HCT116 (cell line): ENCODE measurements around the gene VPS33B. TPM values are rescaled to one million over a fixed set of nuclear protein-coding genes. Genes with fewer than 3 reads are reported as not detected.
"Not testable (repeated sequence)": the region's sequence is repeated elsewhere in the genome, so short reads cannot be mapped to it uniquely, and the experiment has no call there.

Source experiments
- ATAC-seq: fragments of 200-7000 bp; cut with Tn5 transposase; 2 replicates; pipeline ENCODE4 v1.9.1; 2020; ENCODE audit warnings: mild to moderate bottlenecking, moderate library complexity
- BruUV-seq: library from RNA; stranded (reverse); fragments of 400-500 nt; replicated peaks from 2 replicates; lab custom pipeline; 2021; lab: Mats Ljungman, UMichigan
- CTCF ChIA-PET: fragments of 300-600 bp; sonication (Branson Sonifier 250); formaldehyde crosslinking; loops from one replicate; lab custom pipeline; 2021; ENCODE audit warnings: antibody characterized with exemption; lab: Charles Lee
- POLR2A ChIA-PET: fragments of 300-600, 350-600 bp; sonication (Branson Sonifier 250); formaldehyde crosslinking; loops from one replicate; lab custom pipeline; 2021; ENCODE audit warnings: antibody characterized with exemption; lab: Charles Lee
- RAD21 ChIA-PET, 2 experiments: fragments of 300-600 bp; sonication (Branson Sonifier 250); formaldehyde crosslinking; loops; one replicate each; lab custom pipeline; 2023; ENCODE audit warnings: low total read pairs in 2 of 2; ENCODE audit not compliant: uncharacterized antibody in 2 of 2, unreplicated experiment in 2 of 2, low non-redundant PET in 1 of 2; lab: Charles Lee
- DNase-seq: peaks from one replicate; pipeline ENCODE4 v3.0.0-alpha.2; 2010; ENCODE audit warnings: low read depth, low spot score
- H2AFZ ChIP-seq: fragments of 200-600 bp; shearing (Covaris generic), sonication (generic); 2 replicates; pipeline ENCODE4 v1.6.1; 2017; ENCODE audit warnings: low read depth, mixed run types, mixed read lengths, antibody characterized with exemption, low read length; ENCODE audit not compliant: poor library complexity, severe bottlenecking
- H3K27ac ChIP-seq: 2 replicates; pipeline ENCODE4 v1.5.1; 2012; ENCODE audit warnings: low read depth, low read length
- H3K27me3 ChIP-seq: fragments of 200-600 bp; sonication (generic); 2 replicates; pipeline ENCODE4 v1.6.1; 2016; ENCODE audit warnings: mixed run types, low read length, mixed read lengths; ENCODE audit not compliant: insufficient read depth
- H3K36me3 ChIP-seq, 2 experiments: fragments of 200-500 bp in 1 of 2; fragments of 200-600 bp in 1 of 2; sonication (Bioruptor generic) in 1 of 2; sonication (generic) in 1 of 2; 2 replicates each; pipeline versions ENCODE4 v1.5.1 to v1.6.1; 2014 to 2016; ENCODE audit warnings: low read length in 2 of 2, inconsistent platforms in 1 of 2, mixed read lengths in 1 of 2, mixed run types in 1 of 2; ENCODE audit not compliant: insufficient read depth in 2 of 2, control insufficient read depth in 1 of 2
- H3K4me1 ChIP-seq, 2 experiments: fragments of 200-600 bp in 1 of 2; sonication (generic) in 1 of 2; 2 replicates each; pipeline versions ENCODE4 v1.5.1 to v1.6.1; 2012 to 2017; ENCODE audit warnings: low read length in 2 of 2, inconsistent platforms in 1 of 2, mild to moderate bottlenecking in 1 of 2, mixed read lengths in 1 of 2, mixed run types in 1 of 2, moderate library complexity in 1 of 2; ENCODE audit not compliant: insufficient read depth in 2 of 2, control insufficient read depth in 1 of 2
- H3K4me2 ChIP-seq: fragments of 200-600 bp; sonication (generic); 2 replicates; pipeline ENCODE4 v1.6.1; 2017; ENCODE audit warnings: mixed run types, low read length, mixed read lengths
- H3K4me3 ChIP-seq, 2 experiments: fragments of 200-600 bp in 1 of 2; sonication (generic) in 1 of 2; replicated peaks in 1 of 2; 2 replicates each; pipeline ENCODE4 v1.5.1; 2011 to 2016; ENCODE audit warnings: low read length in 2 of 2, control low read depth in 1 of 2, low read depth in 1 of 2, mild to moderate bottlenecking in 1 of 2, mixed read lengths in 1 of 2, mixed run types in 1 of 2
- H3K79me2 ChIP-seq: fragments of 200-600 bp; sonication (generic); 2 replicates; pipeline ENCODE4 v1.6.1; 2017; ENCODE audit warnings: mild to moderate bottlenecking, mixed run types, low read length, moderate library complexity, mixed read lengths; ENCODE audit not compliant: insufficient read depth
- H3K9ac ChIP-seq: fragments of 200-600 bp; sonication (generic); 2 replicates; pipeline ENCODE4 v1.6.1; 2016; ENCODE audit warnings: low read length, mixed read lengths
- H3K9me2 ChIP-seq: fragments of 200-600 bp; sonication (generic), shearing (Covaris generic); 2 replicates; pipeline ENCODE4 v1.6.1; 2017; ENCODE audit warnings: mixed run types, mild to moderate bottlenecking, moderate library complexity; ENCODE audit not compliant: insufficient read depth
- H3K9me3 ChIP-seq, 2 experiments: fragments of 200-500 bp in 1 of 2; fragments of 200-600 bp in 1 of 2; sonication (Bioruptor generic) in 1 of 2; sonication (generic) in 1 of 2; 2 replicates each; pipeline ENCODE4 v1.6.1; 2014 to 2017; ENCODE audit warnings: low read length in 2 of 2, mixed read lengths in 2 of 2, inconsistent platforms in 1 of 2, low read depth in 1 of 2, mild to moderate bottlenecking in 1 of 2, mixed run types in 1 of 2, moderate library complexity in 1 of 2; ENCODE audit not compliant: control insufficient read depth in 1 of 2, insufficient read depth in 1 of 2
- H4K20me1 ChIP-seq: fragments of 200-600 bp; sonication (generic), shearing (Covaris generic); 2 replicates; pipeline ENCODE4 v1.6.1; 2017; ENCODE audit warnings: mixed run types, mild to moderate bottlenecking, moderate library complexity; ENCODE audit not compliant: insufficient read depth
- CBX3 ChIP-seq: IDR thresholded peaks from 2 replicates; pipeline ENCODE4 v1.6.1; 2012; ENCODE audit warnings: low read depth
- POLR2AphosphoS5 ChIP-seq: IDR thresholded peaks from 2 replicates; pipeline ENCODE4 v1.6.1; 2011; ENCODE audit warnings: mild to moderate bottlenecking, low read depth, low read length, moderate library complexity
- intact Hi-C: fragments of 100-400 bp; cut with micrococcal nuclease; formaldehyde crosslinking; loops from 2 replicates; pipeline ENCODE4 v1.10.0; 2022
- total RNA-seq: library from RNA; stranded (reverse); gene quantifications from one replicate; pipeline ENCODE4 v1.2.1, GENCODE V29; 2021; ENCODE audit not compliant: unreplicated experiment
- TF ChIP-seq, protein P1 (sequence below): IDR thresholded peaks from 2 replicates; pipeline ENCODE4 v1.6.1; 2011; ENCODE audit warnings: mild to moderate bottlenecking, low read length, moderate library complexity; ENCODE audit not compliant: insufficient replicate concordance; ENCODE audit errors: extremely low read depth
- TF ChIP-seq, protein P2 (sequence below): IDR thresholded peaks from 2 replicates; pipeline ENCODE4 v1.6.1; 2012

Gene VPS33B
- total RNA-seq, 1 experiment from 2014 or later = 23.1 TPM

DNA sequence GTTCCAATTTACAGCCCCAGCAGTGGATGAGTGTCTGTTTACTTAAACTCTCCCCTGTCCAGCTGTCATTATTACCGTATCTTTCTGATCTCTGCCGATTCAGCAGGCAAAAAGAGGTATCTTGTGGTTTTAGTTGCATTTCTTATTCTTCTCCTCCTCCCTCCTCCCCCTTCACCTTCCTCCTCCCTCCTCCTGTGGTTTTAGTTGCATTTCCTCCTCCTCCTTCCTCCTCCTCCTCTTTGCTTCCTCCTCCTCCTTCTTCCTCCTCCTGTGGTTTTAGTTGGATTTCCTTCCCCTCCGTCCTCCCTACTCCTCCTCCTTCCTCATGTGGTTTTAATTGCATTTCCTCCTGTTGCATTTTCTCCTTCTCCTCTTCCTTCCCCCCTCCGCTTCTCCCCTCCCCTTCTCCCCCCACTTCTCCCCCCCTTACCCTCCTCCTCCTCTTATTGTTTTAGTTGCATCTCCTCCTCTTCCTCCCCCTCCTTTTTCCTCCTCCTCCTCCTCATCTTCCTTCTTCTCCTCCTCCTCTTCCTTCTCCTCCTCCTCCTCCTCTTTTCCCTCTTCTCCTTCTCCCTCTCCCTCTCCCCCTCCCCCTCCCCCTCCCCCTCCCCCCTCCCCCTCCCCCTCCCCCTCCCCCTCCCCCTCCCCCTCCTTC is 25.3 kb upstream of the VPS33B start (continued):
- TF ChIP-seq, protein P1, sequence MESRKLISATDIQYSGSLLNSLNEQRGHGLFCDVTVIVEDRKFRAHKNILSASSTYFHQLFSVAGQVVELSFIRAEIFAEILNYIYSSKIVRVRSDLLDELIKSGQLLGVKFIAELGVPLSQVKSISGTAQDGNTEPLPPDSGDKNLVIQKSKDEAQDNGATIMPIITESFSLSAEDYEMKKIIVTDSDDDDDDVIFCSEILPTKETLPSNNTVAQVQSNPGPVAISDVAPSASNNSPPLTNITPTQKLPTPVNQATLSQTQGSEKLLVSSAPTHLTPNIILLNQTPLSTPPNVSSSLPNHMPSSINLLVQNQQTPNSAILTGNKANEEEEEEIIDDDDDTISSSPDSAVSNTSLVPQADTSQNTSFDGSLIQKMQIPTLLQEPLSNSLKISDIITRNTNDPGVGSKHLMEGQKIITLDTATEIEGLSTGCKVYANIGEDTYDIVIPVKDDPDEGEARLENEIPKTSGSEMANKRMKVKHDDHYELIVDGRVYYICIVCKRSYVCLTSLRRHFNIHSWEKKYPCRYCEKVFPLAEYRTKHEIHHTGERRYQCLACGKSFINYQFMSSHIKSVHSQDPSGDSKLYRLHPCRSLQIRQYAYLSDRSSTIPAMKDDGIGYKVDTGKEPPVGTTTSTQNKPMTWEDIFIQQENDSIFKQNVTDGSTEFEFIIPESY = no peak

DNA sequence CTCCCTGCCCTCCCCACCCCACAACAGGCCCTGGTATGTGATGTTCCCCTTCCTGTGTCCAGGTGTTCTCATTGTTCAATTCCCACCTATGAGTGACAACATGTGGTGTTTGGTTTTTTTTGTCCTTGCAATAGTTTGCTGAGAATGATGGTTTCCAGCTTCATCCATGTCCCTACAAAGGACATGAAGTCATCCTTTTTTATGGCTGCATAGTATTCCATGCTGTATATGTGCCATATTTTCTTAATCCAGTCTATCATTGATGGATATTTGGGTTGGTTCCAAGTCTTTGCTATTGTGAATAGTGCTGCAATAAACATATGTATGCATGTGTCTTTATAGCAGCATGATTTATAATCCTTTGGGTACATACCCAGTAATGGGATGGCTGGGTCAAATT is 23.7 kb upstream of the VPS33B start:
- BruUV-seq, ATAC-seq, H3K9me3 ChIP-seq, CTCF ChIA-PET, intact Hi-C loops, DNase-seq, POLR2A ChIA-PET, RAD21 ChIA-PET, H3K27ac ChIP-seq, H3K9ac ChIP-seq, H3K9me2 ChIP-seq, H3K36me3 ChIP-seq, H2AFZ ChIP-seq, H4K20me1 ChIP-seq, H3K4me3 ChIP-seq, H3K27me3 ChIP-seq, H3K4me2 ChIP-seq, H3K79me2 ChIP-seq, H3K4me1 ChIP-seq: not testable (repeated sequence)

DNA sequence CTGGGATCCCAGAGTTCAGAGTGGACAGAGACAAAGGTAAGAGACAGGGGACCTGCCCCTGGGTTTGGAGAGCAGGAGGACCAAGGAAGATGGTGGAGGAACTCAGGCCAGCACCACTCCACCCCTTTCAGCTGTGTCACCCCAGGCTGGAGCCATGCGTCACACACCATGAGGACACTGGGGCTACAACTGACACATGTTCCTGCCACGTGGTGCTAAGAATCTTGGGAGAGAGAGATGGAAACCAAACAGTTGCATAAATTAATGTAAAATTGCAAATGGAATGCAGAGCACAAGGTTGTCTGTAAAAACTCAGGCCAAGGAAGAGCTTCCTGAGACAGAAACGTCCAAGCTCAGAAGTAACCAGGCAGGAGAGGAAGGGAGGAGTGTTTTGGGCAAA is 22.7 kb upstream of the VPS33B start:
- Histone ChIP-seq H3K27me3 (peaks cover 5% of the 10 kb centered on the region; the same call in 1 of the 2 replicates), H3K36me3 (no peaks in the 10 kb centered on the region), H2AFZ (no peak overlapping the region), H4K20me1 (no peaks in the 10 kb centered on the region), H3K27ac (no peak overlapping the region), H3K9me3 (no peaks in the 10 kb centered on the region), H3K4me1 (peaks cover 0 to 6% of the 10 kb centered on the region in 2 experiments; a peak in 1 of 4 replicates), H3K4me3 (no peak overlapping the region), H3K79me2 (no peaks in the 10 kb centered on the region), H3K9me2 (no peaks in the 10 kb centered on the region), H3K4me2 (no peak overlapping the region), H3K9ac (no peak overlapping the region)
- ATAC-seq (no peak), DNase-seq (no peak)
- TF ChIP-seq, protein P2, sequence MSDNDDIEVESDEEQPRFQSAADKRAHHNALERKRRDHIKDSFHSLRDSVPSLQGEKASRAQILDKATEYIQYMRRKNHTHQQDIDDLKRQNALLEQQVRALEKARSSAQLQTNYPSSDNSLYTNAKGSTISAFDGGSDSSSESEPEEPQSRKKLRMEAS = no peak
- TF ChIP-seq CBX3 = no peak
- TF ChIP-seq POLR2AphosphoS5 = no peak
- no TSS peak for BruUV-seq
- ChIA-PET RAD21 (no interaction called here), POLR2A (no interaction called here), CTCF (no interaction called here)
- intact Hi-C loops = no loop called here
